ENCODE measurements around the gene TCEAL2. TPM values are rescaled to one million over a fixed set of nuclear protein-coding genes. Genes with fewer than 3 reads are reported as not detected.
A peak's percentile ranks its signal among the peaks of the same experiment; 100 is the strongest.
"Not testable (repeated sequence)": the region's sequence is repeated elsewhere in the genome, so short reads cannot be mapped to it uniquely, and the experiment has no call there.

TCEAL2 gene
- total and polyA plus RNA-seq, 2 experiments from 2014 or later = 9.1 to 45.9 TPM

GRCh38 chrX:102129473-102129872 is 4.0 kb downstream of the TCEAL2 start:
- Mint-ChIP-seq H3K36me3 (ENCODE audit: low read depth) (peaks cover 4% of the 10 kb centered on the region), H3K4me3 (no peak overlapping the region), H3K9me3 (no peaks in the 10 kb centered on the region; the same call in 2 of the 3 replicates), H3K27me3 (ENCODE audit: insufficient read depth, low read depth, poor library complexity) (peaks cover 10% of the 10 kb centered on the region), H3K27ac (no peak overlapping the region), H3K4me1 (peaks cover 12% of the 10 kb centered on the region)
- Histone ChIP-seq H4K20me1 (replicated peaks; ENCODE audit: insufficient read depth) (no peaks in the 10 kb centered on the region), H3K9me2 (ENCODE audit: insufficient read depth) (no peaks in the 10 kb centered on the region), H2AFZ (no peak overlapping the region), H3K4me1 (ENCODE audit: insufficient read depth) (no peaks in the 10 kb centered on the region), H3K36me3 (ENCODE audit: insufficient read depth) (no peaks in the 10 kb centered on the region), H3K27me3 (ENCODE audit: insufficient read depth) (peaks cover 11% of the 10 kb centered on the region), H3K79me2 (replicated peaks; ENCODE audit: insufficient read depth) (no peaks in the 10 kb centered on the region), H3K27ac (ENCODE audit: low read depth) (no peak overlapping the region), H3K4me2 (no peak overlapping the region), H3K4me3 (no peak overlapping the region), H3F3A (replicated peaks; ENCODE audit: low read depth) (no peaks in the 10 kb centered on the region)
- TF ChIP-seq EZH2phosphoT487 (IDR thresholded peaks at IDR 0.05; ENCODE audit: unreplicated experiment) = no peak
- TF ChIP-seq, protein P1, sequence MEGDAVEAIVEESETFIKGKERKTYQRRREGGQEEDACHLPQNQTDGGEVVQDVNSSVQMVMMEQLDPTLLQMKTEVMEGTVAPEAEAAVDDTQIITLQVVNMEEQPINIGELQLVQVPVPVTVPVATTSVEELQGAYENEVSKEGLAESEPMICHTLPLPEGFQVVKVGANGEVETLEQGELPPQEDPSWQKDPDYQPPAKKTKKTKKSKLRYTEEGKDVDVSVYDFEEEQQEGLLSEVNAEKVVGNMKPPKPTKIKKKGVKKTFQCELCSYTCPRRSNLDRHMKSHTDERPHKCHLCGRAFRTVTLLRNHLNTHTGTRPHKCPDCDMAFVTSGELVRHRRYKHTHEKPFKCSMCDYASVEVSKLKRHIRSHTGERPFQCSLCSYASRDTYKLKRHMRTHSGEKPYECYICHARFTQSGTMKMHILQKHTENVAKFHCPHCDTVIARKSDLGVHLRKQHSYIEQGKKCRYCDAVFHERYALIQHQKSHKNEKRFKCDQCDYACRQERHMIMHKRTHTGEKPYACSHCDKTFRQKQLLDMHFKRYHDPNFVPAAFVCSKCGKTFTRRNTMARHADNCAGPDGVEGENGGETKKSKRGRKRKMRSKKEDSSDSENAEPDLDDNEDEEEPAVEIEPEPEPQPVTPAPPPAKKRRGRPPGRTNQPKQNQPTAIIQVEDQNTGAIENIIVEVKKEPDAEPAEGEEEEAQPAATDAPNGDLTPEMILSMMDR (conservative IDR thresholded peaks at IDR 0.05; ENCODE audit: low read depth in 2 of 2) = peak; percentile 34 to 40; a peak in 3 of 4 replicates
- DNase-seq (ENCODE audit: low spot score) = peak; percentile 2
- no peak for ATAC-seq

GRCh38 chrX:102138064-102138463 is 12.6 kb downstream of the TCEAL2 start:
- Histone ChIP-seq H3K79me2 (replicated peaks; ENCODE audit: insufficient read depth) (no peaks in the 10 kb centered on the region), H2AFZ (no peak overlapping the region), H3K36me3 (ENCODE audit: insufficient read depth) (no peaks in the 10 kb centered on the region), H3K4me3 (no peak overlapping the region), H3K27ac (ENCODE audit: low read depth) (no peak overlapping the region), H3K27me3 (ENCODE audit: insufficient read depth) (peaks cover 24% of the 10 kb centered on the region), H3K9me2 (ENCODE audit: insufficient read depth) (no peaks in the 10 kb centered on the region), H4K20me1 (replicated peaks; ENCODE audit: insufficient read depth) (no peaks in the 10 kb centered on the region), H3K4me1 (ENCODE audit: insufficient read depth) (no peaks in the 10 kb centered on the region), H3F3A (replicated peaks; ENCODE audit: low read depth) (no peaks in the 10 kb centered on the region), H3K4me2 (no peak overlapping the region)
- ATAC-seq (peak; percentile 53), DNase-seq (ENCODE audit: low spot score) (peak; percentile 37)
- Mint-ChIP-seq H3K4me1 (no peaks in the 10 kb centered on the region; the same call in 2 of the 3 replicates), H3K27me3 (ENCODE audit: insufficient read depth, low read depth, poor library complexity) (no peaks in the 10 kb centered on the region), H3K27ac (no peak overlapping the region), H3K4me3 (no peak overlapping the region), H3K9me3 (no peaks in the 10 kb centered on the region), H3K36me3 (ENCODE audit: low read depth) (no peaks in the 10 kb centered on the region)
- TF ChIP-seq, protein P2, sequence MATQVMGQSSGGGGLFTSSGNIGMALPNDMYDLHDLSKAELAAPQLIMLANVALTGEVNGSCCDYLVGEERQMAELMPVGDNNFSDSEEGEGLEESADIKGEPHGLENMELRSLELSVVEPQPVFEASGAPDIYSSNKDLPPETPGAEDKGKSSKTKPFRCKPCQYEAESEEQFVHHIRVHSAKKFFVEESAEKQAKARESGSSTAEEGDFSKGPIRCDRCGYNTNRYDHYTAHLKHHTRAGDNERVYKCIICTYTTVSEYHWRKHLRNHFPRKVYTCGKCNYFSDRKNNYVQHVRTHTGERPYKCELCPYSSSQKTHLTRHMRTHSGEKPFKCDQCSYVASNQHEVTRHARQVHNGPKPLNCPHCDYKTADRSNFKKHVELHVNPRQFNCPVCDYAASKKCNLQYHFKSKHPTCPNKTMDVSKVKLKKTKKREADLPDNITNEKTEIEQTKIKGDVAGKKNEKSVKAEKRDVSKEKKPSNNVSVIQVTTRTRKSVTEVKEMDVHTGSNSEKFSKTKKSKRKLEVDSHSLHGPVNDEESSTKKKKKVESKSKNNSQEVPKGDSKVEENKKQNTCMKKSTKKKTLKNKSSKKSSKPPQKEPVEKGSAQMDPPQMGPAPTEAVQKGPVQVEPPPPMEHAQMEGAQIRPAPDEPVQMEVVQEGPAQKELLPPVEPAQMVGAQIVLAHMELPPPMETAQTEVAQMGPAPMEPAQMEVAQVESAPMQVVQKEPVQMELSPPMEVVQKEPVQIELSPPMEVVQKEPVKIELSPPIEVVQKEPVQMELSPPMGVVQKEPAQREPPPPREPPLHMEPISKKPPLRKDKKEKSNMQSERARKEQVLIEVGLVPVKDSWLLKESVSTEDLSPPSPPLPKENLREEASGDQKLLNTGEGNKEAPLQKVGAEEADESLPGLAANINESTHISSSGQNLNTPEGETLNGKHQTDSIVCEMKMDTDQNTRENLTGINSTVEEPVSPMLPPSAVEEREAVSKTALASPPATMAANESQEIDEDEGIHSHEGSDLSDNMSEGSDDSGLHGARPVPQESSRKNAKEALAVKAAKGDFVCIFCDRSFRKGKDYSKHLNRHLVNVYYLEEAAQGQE (IDR thresholded peaks at IDR 0.05; ENCODE audit: unreplicated experiment) = peak; percentile 67
- TF ChIP-seq CREB1 (CRISPR knock-in tag; IDR thresholded peaks at IDR 0.05; ENCODE audit: low read depth) = no peak

GRCh38 chrX:102140876-102141275 is 15.4 kb downstream of the TCEAL2 start:
- not testable (repeated sequence) for H3K9me3 Mint-ChIP-seq; DNase-seq (ENCODE audit: low spot score); H3K4me1 Mint-ChIP-seq; H2AFZ ChIP-seq; H3K27me3 Mint-ChIP-seq (ENCODE audit: insufficient read depth, low read depth, poor library complexity); H3K36me3 Mint-ChIP-seq (ENCODE audit: low read depth); H3K4me3 ChIP-seq; H3K36me3 ChIP-seq (ENCODE audit: insufficient read depth); H3K4me2 ChIP-seq; H3K27ac ChIP-seq (ENCODE audit: low read depth); H3F3A ChIP-seq (replicated peaks; ENCODE audit: low read depth); H3K79me2 ChIP-seq (replicated peaks; ENCODE audit: insufficient read depth); H4K20me1 ChIP-seq (replicated peaks; ENCODE audit: insufficient read depth); H3K27ac Mint-ChIP-seq; ATAC-seq; H3K9me2 ChIP-seq (ENCODE audit: insufficient read depth); H3K4me1 ChIP-seq (ENCODE audit: insufficient read depth); H3K4me3 Mint-ChIP-seq
- peaks cover 45% of the 10 kb centered on the region for H3K27me3 ChIP-seq (ENCODE audit: insufficient read depth)

DNA sequence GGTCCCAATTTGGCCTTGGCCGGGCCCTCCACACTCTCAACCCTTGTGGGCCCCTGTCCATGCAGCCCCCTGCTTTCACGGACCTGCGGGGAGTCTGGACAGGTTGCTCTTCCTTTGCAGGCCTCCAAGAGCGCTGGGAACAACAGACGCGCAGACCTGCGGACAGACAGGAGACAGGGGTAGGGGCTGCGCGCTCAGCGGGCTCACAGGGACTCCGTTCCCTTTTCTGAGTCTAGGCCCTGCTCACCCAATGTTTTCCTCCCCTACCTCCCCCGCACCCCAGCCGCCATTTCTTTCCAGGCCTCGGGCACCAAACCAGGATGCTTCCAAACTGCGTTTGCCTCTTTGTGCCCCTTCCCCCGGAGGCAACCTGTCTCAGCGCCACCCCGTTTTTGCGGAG is 16.2 kb downstream of the TCEAL2 start:
- not testable (repeated sequence) for H3K4me3 Mint-ChIP-seq; H3K36me3 Mint-ChIP-seq (ENCODE audit: low read depth); H3K9me3 Mint-ChIP-seq; H3K27ac Mint-ChIP-seq; H3K79me2 ChIP-seq (replicated peaks; ENCODE audit: insufficient read depth); H3K36me3 ChIP-seq (ENCODE audit: insufficient read depth); H2AFZ ChIP-seq; H3K9me2 ChIP-seq (ENCODE audit: insufficient read depth); H3F3A ChIP-seq (replicated peaks; ENCODE audit: low read depth); H3K4me1 Mint-ChIP-seq; H3K27ac ChIP-seq (ENCODE audit: low read depth); H3K4me1 ChIP-seq (ENCODE audit: insufficient read depth); H4K20me1 ChIP-seq (replicated peaks; ENCODE audit: insufficient read depth); H3K27me3 Mint-ChIP-seq (ENCODE audit: insufficient read depth, low read depth, poor library complexity)
- peak overlapping the region; percentile 71 for H3K4me2 ChIP-seq
- DNase-seq (ENCODE audit: low spot score) (peak; percentile 1), ATAC-seq (peak; percentile 29; the same call in 2 of the 3 replicates)
- H3K4me3 ChIP-seq = peak overlapping the region; percentile 52
- peaks cover 45% of the 10 kb centered on the region for H3K27me3 ChIP-seq (ENCODE audit: insufficient read depth)

DNA sequence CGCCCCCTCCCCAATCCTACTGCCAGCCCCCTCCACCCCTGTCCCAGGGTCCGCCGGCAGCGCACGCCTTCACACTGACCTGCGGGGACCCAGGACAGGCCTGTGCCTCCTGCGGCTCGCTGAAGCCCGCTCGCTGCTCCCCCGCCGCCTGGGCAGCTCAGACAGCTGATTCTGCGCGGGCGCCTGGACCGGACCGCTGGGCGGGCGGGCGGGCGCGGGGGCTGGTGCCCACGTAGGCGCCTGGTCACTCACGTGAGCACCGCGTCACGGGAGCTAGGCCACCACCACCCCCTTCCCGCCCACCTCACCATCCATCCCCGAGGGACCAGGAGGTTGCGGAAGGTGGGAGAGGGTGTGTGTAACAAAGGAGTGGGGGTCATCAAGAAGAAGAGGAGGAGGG is 16.8 kb downstream of the TCEAL2 start, which contains the start of gene TCEAL6:
TCEAL6 (minus strand) TSS at position 208 of the 400 bp plus-strand sequence.
- ATAC-seq (peak; percentile 65), DNase-seq (ENCODE audit: low spot score) (peak; percentile 0)
- not testable (repeated sequence) for H3K36me3 Mint-ChIP-seq (ENCODE audit: low read depth); H3K4me1 ChIP-seq (ENCODE audit: insufficient read depth); H3K79me2 ChIP-seq (replicated peaks; ENCODE audit: insufficient read depth); H3K4me1 Mint-ChIP-seq; H3K36me3 ChIP-seq (ENCODE audit: insufficient read depth); H2AFZ ChIP-seq; H3K27ac Mint-ChIP-seq; H3K4me3 Mint-ChIP-seq; H3K27ac ChIP-seq (ENCODE audit: low read depth); H3K9me3 Mint-ChIP-seq; H3F3A ChIP-seq (replicated peaks; ENCODE audit: low read depth); H3K27me3 Mint-ChIP-seq (ENCODE audit: insufficient read depth, low read depth, poor library complexity); H3K9me2 ChIP-seq (ENCODE audit: insufficient read depth); H4K20me1 ChIP-seq (replicated peaks; ENCODE audit: insufficient read depth)
- Histone ChIP-seq H3K4me3 (peak within 1 kb of the TSS; percentile 52), H3K4me2 (peak within 1 kb of the TSS; percentile 71), H3K27me3 (ENCODE audit: insufficient read depth) (peaks cover 45% of the 10 kb centered on the region)
